Activated T-cell treated with anti-CD3 and anti-CD28 coated beads, Interleukin-2, amount 50 U/mL, for 4 hours (primary cell): ENCODE data around the gene B3GAT2. TPM values are rescaled to one million over a fixed set of nuclear protein-coding genes. Genes with fewer than 3 reads are reported as not detected.

Experiments
- ATAC-seq, 2 donors: fragments of 200-7000 bp; cut with Tn5 transposase; one replicate each; pipeline ENCODE4 v1.10.0; 2021
- DNase-seq: peaks from one replicate; pipeline ENCODE4 v3.0.0-alpha.2; 2020
- H3K27me3 Mint-ChIP-seq: one replicate; pipeline ENCODE4 v1.8.0; 2021; ENCODE audit warnings: low read depth, mixed read lengths
- H3K36me3 Mint-ChIP-seq: one replicate; pipeline ENCODE4 v1.8.0; 2022; ENCODE audit warnings: mixed read lengths; ENCODE audit not compliant: insufficient read depth
- H3K4me1 Mint-ChIP-seq: one replicate; pipeline ENCODE4 v1.8.0; 2021; ENCODE audit warnings: low read depth, mixed read lengths
- H3K4me3 Mint-ChIP-seq: one replicate; pipeline ENCODE4 v1.8.0; 2021; ENCODE audit warnings: mild to moderate bottlenecking, moderate library complexity, mixed read lengths
- H3K9me3 Mint-ChIP-seq: one replicate; pipeline ENCODE4 v1.8.0; 2021; ENCODE audit warnings: mixed read lengths
- total RNA-seq, 3 donors: library from RNA; stranded (reverse); gene quantifications; one replicate each; pipeline ENCODE4 v1.2.1, GENCODE V29; 2021

B3GAT2 gene
- total RNA-seq, 3 donors from 2014 or later: 0.05 to 0.13 (median 0.08) TPM

DNA sequence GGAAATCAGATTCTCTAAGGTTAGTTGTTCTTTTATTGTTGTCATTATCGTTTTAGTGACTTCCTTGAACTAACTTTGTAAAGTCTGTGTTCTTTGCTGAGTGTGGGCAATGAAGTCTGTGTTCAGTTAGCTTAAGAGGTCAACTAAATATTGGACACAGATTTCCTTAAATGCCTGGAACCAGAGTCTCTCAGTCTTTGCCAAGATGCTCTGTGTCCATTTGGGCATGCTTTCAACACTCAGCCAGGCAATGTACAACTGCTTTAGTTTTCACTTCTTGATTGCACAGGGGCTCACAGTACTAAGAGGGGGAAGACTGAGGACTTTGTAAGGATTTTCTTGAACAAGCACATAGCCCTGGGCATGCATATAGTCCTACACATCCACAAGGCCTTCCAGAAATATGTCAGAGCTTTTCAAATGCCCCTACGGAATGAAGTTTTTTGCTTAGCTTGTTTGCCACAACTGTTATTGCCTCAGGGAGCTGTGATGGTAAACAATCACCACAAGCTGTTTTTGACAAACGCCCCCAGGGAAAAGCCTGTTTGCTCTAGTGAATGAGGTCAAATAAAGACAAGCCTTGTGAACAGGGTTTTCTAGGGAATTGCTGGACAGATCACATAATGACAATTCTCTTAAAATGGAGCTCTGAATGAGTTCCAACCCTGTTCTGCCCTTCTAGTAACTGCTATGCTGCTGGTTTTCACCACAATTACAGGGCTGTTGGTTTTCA lies 82.5 kb downstream of the B3GAT2 start:
- Mint-ChIP-seq H3K9me3 (peaks cover 23% of the 10 kb centered on the region), H3K36me3 (peaks cover 3% of the 10 kb centered on the region), H3K4me3 (no peak overlapping the region), H3K4me1 (no peaks in the 10 kb centered on the region), H3K27me3 (peaks cover 7% of the 10 kb centered on the region)
- DNase-seq: no peak
- ATAC-seq: no peak

DNA sequence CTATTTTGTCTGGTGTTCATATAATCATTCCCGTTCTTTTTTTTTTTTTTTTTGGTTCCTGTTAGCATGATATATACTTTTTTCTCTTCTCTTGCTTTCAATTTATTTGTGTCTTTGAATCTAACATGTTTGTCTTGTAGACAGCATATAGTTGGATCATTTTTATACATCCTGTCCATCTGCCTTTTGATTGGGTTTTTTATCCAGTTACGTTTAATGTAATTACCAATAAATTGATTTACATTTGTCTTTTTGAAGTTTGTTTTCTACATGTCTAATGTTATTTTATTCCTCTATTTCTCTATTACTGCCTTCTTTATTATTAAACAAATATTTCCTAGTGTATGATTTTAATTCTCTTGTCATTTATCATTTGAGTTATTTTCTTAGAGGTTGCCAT lies 84.4 kb downstream of the B3GAT2 start:
- Mint-ChIP-seq H3K27me3 (peaks cover 6% of the 10 kb centered on the region), H3K4me1 (no peaks in the 10 kb centered on the region), H3K36me3 (peaks cover 3% of the 10 kb centered on the region), H3K9me3 (peaks cover 23% of the 10 kb centered on the region), H3K4me3 (no peak overlapping the region)
- DNase-seq (no peak), ATAC-seq (no peak)

DNA sequence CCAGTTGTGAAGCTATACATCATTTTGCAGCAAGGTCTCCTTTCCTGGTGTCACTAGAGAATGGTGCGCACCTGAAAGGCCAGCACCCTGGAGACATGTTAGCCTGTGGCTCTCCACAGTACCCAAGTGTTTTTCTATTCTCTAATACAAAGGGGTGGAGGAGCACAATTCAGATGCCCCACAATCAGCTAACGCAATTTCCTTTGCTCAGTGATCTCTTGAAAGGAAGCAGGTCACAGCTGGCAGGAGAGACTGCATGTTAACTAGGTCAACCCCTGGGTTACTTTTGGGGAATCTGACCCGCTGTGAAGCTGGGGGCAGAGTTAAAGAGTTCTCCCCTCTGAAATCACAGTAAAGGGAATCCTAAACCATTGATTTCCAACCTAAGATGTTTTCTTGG lies 92.5 kb downstream of the B3GAT2 start:
- no peak for ATAC-seq

DNA sequence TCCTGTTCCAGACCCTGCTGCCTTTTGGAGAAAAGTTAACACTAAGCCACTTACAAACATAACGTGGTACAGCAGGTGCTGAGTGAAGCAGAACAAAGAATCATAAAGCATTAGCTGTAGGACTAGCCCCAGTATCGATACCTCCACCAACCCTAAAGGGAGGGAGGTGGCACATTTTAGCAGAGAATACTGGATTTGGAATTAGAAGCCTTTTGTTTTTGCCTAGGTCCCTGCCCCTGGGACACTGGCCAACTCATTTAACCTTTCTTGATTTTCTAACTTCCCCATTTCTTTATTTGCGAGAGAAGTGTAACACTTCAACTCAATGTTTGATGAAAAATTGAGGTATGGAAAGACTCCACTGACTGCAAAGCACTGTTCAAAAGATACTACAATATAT lies 93.5 kb downstream of the B3GAT2 start:
- Mint-ChIP-seq H3K36me3 (peaks cover 13% of the 10 kb centered on the region), H3K4me1 (peaks cover 2% of the 10 kb centered on the region), H3K9me3 (peaks cover 4% of the 10 kb centered on the region), H3K4me3 (no peak overlapping the region), H3K27me3 (no peaks in the 10 kb centered on the region)
- ATAC-seq (no peak), DNase-seq (no peak)

More for the DNA sequence above, 92.5 kb downstream of the B3GAT2 start:
- DNase-seq: no peak
- Mint-ChIP-seq H3K36me3 (peaks cover 13% of the 10 kb centered on the region), H3K27me3 (no peaks in the 10 kb centered on the region), H3K4me1 (peaks cover 2% of the 10 kb centered on the region), H3K9me3 (peaks cover 4% of the 10 kb centered on the region), H3K4me3 (no peak overlapping the region)

DNA sequence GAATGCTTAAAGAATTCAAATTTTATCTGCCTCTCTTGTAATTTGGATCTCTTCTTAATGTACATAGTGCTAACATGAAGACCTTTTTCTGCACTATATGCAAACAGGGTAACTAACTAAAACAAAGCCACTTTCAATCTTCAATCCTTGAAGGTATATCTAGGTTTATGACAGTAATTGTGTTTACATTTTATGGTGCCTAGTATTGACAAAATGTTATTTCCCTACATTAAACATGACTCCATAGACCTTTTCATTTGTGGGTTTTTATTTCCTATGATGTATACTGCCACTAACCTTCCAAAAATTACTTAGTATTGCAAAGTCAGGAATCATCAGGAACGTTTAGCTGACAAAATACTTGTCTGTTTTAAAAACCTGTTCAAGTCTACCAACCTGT lies 95.9 kb downstream of the B3GAT2 start:
- DNase-seq (no peak), ATAC-seq (no peak)
- Mint-ChIP-seq H3K36me3 (peaks cover 12% of the 10 kb centered on the region), H3K4me1 (peaks cover 2% of the 10 kb centered on the region), H3K9me3 (no peaks in the 10 kb centered on the region), H3K27me3 (no peaks in the 10 kb centered on the region), H3K4me3 (no peak overlapping the region)

DNA sequence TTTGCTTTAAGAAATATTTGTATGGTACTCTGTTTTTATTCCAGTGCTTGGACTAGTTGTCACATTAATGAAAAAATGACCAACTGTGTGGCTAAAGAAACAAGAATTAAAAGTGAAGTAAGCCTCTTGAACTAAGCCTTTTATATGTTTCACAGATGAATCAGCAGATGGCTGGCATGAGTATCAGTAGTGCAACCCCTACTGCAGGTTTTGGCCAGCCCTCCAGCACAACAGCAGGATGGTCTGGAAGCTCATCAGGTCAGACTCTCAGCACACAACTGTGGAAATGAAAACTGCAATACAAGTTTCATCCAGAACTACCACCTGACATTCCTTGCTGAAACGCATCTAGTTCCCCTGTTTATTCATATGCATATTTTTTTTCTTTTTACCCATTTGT lies 96.8 kb downstream of the B3GAT2 start:
- peaks cover 2% of the 10 kb centered on the region for H3K4me1 Mint-ChIP-seq
- H3K4me3 Mint-ChIP-seq: no peak overlapping the region
- ATAC-seq (no peak), DNase-seq (no peak)
- peaks cover 19% of the 10 kb centered on the region for H3K36me3 Mint-ChIP-seq
- no peaks in the 10 kb centered on the region for H3K9me3 Mint-ChIP-seq
- H3K27me3 Mint-ChIP-seq: no peaks in the 10 kb centered on the region

DNA sequence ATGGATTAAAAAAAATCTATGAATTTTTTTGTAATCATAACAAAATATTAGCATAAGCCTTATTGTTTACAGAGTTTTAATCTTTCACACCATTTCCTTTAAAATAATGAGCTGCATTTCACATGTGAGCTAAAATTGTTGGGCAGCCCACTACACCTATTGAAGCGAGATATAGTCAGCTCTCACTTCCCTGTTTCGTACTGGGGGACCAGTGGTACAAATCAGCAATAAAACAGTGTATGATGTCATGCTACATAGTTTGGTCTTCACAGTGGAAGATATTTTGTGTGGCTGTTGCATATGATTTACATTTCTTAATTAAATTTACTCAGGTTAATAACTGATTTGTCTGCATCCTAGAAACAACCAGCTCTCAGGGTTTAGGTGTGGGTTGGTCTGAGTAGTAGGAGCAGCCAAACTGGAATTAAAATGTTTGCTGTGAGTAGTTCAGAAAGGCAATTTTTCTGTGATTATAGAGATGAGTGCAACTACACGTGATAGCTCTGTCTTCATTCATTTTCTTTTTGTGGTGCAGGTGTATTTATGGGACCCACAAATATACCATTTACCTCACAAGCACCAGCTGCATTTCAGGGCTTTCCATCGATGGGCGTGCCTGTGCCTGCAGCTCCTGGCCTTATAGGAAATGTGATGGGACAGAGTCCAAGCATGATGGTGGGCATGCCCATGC lies 99.3 kb downstream of the B3GAT2 start:
- peaks cover 21% of the 10 kb centered on the region for H3K36me3 Mint-ChIP-seq
- DNase-seq: no peak
- H3K27me3 Mint-ChIP-seq: no peaks in the 10 kb centered on the region
- ATAC-seq: no peak
- no peak overlapping the region for H3K4me3 Mint-ChIP-seq
- H3K9me3 Mint-ChIP-seq: no peaks in the 10 kb centered on the region
- no peaks in the 10 kb centered on the region for H3K4me1 Mint-ChIP-seq

DNA sequence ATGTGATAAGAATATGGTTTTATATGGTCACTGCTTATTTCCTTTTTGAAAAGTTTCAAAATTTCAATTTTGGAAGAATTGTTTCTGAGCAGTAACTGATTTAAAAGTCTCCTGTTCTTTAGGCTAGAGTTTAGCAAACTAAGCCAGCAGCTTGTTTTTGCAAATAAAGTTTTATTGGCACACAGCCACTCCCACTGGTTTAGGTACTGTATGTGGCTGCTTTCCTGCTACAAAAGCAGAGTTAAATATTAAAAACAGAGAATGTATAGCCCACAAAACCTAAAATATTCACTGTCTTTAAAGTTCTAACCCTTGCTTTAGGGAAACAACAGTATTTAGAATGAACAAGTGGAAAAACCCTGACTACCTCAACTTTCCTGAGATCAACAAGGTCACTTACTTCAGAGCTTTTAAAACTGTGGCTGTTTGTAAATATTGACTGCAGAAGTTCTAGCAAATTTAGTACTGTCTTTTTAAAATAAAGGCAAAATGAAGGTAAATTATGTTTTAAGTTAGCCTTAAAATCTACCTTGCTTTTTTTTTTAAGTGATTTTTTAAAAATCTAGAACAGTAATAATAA lies 104.1 kb downstream of the B3GAT2 start:
- ATAC-seq (no peak), DNase-seq (no peak)
- Mint-ChIP-seq H3K4me1 (peaks cover 7% of the 10 kb centered on the region), H3K4me3 (no peak overlapping the region), H3K9me3 (no peaks in the 10 kb centered on the region), H3K27me3 (no peaks in the 10 kb centered on the region), H3K36me3 (peaks cover 10% of the 10 kb centered on the region)

DNA sequence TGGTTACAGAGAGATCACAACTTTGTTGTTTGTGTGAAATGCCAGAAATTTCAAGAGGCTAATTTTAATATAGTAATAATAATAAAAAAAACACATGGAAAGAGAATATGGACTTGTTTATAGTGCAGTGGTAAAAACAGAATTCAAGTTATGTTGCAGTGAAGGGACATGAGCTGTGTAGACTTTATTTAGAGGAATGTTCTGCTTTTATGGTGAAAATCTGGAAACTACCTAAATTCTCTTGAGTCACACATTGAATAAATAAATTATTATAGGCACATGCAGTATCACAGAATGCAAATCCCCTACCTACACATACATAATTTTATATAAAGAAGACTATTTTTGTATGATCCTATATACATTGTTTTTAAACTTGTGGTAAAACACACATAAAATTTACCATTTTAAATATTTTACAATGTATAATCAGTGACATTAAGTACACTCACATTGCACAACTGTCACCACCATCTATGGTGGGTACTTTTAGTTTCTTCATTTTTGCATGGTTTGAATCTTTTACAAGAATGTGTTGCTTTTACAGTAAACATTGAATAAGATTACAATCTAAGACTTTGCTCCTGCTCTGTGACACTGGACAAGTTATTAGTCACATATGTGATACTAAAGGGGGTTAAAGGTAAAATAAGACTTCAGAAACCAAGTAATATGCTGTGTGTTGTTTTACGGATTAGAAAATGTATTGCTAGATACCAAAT lies 107.4 kb downstream of the B3GAT2 start:
- ATAC-seq: no peak

DNA sequence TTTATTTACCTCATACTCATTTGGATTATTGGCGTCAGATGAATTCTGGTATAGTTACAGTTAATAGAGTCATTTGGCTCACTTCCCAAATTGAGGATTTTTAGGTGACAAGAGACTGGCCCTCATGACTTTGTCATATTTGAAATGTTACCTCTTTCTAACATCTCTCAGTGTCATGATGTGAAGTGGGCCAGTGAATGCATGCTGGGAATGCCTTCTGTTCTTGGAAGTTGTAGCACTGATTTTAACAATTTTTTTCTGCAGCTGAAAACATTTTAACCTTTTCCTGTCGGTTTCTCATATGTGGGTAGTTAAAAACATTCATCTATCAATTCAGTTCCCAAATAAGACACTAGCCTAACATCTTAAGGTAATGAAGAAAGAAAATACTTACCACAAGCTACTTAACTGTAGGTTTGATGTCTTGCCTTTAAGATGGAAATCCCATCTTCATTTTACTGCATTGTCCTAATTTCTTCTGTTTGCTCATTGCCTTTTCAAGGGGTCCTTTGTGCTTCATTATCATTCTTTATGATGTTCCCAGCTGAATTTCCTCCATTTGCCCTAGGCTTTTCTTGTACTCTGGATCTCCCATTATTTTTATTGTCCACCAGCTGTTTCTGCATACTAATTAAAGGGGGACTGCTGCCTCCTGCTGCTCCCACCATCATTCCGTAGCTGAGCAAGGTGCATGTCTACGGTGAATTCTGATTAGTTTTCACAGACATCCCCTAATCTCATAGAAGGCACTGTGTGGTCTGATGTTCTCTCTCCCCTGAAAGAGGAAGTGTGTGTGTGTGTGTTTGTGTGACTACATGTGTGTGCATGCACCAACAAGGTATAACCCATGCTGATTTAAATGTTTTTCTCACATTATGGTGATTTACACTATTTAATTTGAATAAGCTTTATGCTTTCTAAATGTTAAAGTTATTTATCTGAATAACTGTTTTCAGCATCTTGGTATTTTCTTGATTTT lies 109.5 kb downstream of the B3GAT2 start:
- no peaks in the 10 kb centered on the region for H3K27me3 Mint-ChIP-seq
- no peak overlapping the region for H3K4me3 Mint-ChIP-seq
- no peaks in the 10 kb centered on the region for H3K9me3 Mint-ChIP-seq
- H3K4me1 Mint-ChIP-seq: peaks cover 10% of the 10 kb centered on the region
- no peak for ATAC-seq
- H3K36me3 Mint-ChIP-seq: peaks cover 17% of the 10 kb centered on the region
- no peak for DNase-seq

More for the DNA sequence above, 107.4 kb downstream of the B3GAT2 start:
- DNase-seq: no peak
- Mint-ChIP-seq H3K27me3 (no peaks in the 10 kb centered on the region), H3K9me3 (no peaks in the 10 kb centered on the region), H3K36me3 (peaks cover 14% of the 10 kb centered on the region), H3K4me3 (no peak overlapping the region), H3K4me1 (peaks cover 10% of the 10 kb centered on the region)

DNA sequence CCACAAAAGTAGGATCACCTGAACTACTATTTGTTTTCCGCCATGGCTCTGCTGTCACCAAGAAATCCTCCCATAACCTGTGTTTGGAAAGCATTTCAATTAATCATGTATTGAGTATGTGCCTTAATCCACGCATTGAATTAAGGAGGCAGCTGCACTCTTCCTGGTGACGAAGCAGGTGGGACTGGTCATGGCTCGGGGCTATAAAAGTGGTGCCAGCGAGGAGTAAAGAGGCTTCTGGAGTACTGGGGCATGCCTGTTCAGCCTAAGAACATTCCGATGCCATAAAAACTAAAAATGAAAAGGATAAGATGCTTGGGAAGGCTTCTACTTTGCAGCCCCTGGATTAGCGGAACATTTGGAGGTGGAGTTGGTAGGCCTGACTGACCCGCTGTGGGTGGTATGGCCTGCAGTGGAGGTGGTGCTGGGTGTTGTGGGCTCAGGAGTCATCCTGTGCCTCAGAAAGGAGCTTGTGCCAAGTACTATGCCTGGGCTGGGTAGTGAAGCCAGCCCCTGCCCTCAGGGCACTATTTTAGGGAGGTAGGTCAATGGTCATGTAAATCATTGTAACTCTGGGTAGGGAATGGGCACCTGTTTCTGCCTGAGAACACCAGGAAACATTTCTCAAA lies 110.5 kb downstream of the B3GAT2 start:
- no peak overlapping the region for H3K4me3 Mint-ChIP-seq
- ATAC-seq: no peak

DNA sequence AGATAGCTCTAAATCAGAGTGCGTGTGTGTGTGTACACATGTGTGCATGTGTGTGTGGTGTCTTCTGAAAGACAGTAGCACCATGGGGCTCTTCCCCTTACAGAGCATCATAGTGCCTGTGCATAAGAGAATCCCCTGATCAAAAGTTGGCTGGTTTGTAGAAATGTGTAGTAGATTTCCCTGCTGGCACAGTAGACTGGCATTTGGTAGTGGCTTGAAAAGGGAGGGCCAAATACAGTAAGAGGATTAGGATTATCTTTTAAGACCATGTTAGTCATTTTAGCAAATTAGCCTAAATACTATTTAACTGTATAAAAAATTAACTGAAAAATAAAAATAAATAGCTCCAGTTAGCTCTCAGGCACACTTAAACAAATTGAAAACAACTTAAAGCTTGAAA lies 112.6 kb downstream of the B3GAT2 start:
- DNase-seq: no peak
- Mint-ChIP-seq H3K36me3 (peaks cover 20% of the 10 kb centered on the region), H3K27me3 (no peaks in the 10 kb centered on the region), H3K4me3 (no peak overlapping the region), H3K9me3 (no peaks in the 10 kb centered on the region), H3K4me1 (peaks cover 11% of the 10 kb centered on the region)
- no peak for ATAC-seq

More for the DNA sequence above, 110.5 kb downstream of the B3GAT2 start:
- no peaks in the 10 kb centered on the region for H3K27me3 Mint-ChIP-seq
- no peak for DNase-seq
- H3K9me3 Mint-ChIP-seq: no peaks in the 10 kb centered on the region
- H3K36me3 Mint-ChIP-seq: peaks cover 18% of the 10 kb centered on the region
- H3K4me1 Mint-ChIP-seq: peaks cover 10% of the 10 kb centered on the region

DNA sequence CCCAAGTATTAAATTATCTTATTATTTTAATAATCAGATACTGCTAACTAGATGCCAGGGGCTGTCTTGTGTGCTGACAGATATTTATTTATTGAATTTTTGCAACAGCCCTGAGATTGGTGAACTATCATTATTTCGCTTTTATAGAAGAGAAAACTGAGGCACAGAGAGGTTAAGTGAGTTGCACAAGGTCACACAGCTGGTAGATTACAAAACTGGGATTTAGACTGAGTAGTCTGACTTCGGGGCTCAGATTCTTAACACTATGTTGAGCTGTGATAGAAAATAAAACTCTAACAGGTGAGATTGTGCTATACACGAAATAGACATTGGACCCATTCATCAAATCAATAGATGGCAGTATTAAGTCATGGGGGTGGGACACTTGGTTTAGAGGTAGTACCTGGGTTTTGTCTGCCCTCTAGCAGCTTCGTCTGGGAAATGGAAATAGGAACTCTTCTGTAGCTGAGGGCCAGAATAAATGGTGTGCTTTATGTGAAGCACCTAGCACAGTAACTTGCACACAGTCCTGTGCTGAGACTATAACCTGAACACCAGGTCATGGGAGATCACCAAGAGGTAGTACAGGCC lies 113.4 kb downstream of the B3GAT2 start:
- no peak overlapping the region for H3K4me3 Mint-ChIP-seq
- DNase-seq: no peak
- no peaks in the 10 kb centered on the region for H3K27me3 Mint-ChIP-seq
- no peaks in the 10 kb centered on the region for H3K9me3 Mint-ChIP-seq
- peaks cover 20% of the 10 kb centered on the region for H3K36me3 Mint-ChIP-seq
- no peak for ATAC-seq
- peaks cover 6% of the 10 kb centered on the region for H3K4me1 Mint-ChIP-seq
